K562 (cell line): ENCODE results near the gene ABHD16A. TPM values are rescaled to one million over a fixed set of nuclear protein-coding genes. Genes with fewer than 3 reads are reported as not detected.

Source experiments
- ATF3 ChIP-seq, 2 experiments: fragments of 450-650 bp in 1 of 2; sonication (generic) in 1 of 2; formaldehyde crosslinking in 1 of 2; IDR thresholded peaks in 1 of 2; conservative IDR thresholded peaks in 1 of 2; 2 replicates each; pipeline versions ENCODE4 v1.6.1 to v1.8.1; 2016 to 2023; ENCODE audit warnings: mild to moderate bottlenecking in 2 of 2, moderate library complexity in 2 of 2, inconsistent platforms in 1 of 2, missing genetic modification reagents in 1 of 2
- CHD2 ChIP-seq: IDR thresholded peaks from 2 replicates; pipeline ENCODE4 v1.6.1; 2011; ENCODE audit warnings: low read depth, low read length
- CREB1 ChIP-seq, 2 experiments: sonication (generic) in 1 of 2; formaldehyde crosslinking in 1 of 2; IDR thresholded peaks; 2 replicates each; pipeline versions ENCODE4 v1.6.1 to v1.8.0; 2012 to 2022; ENCODE audit warnings: inconsistent platforms in 1 of 2, mild to moderate bottlenecking in 1 of 2, missing genetic modification reagents in 1 of 2, moderate library complexity in 1 of 2
- DACH1 ChIP-seq: fragments of 450-650 bp; IDR thresholded peaks from 2 replicates; pipeline ENCODE4 v1.6.1; 2018; ENCODE audit not compliant: partially characterized antibody
- DIDO1 ChIP-seq: fragments of 450-650 bp; IDR thresholded peaks from 2 replicates; pipeline ENCODE4 v1.6.1; 2016; ENCODE audit warnings: low read depth, missing biosample characterization, missing genetic modification characterization
- ESRRB ChIP-seq: fragments of 250-450 bp; sonication (Bioruptor Pico); IDR thresholded peaks from 2 replicates; pipeline ENCODE4 v1.5.0; 2020; ENCODE audit warnings: mild to moderate bottlenecking, moderate library complexity, borderline replicate concordance
- FOXA3 ChIP-seq, 2 experiments: fragments of 450-650 bp in 1 of 2; sonication (generic) in 1 of 2; formaldehyde crosslinking; IDR thresholded peaks in 1 of 2; conservative IDR thresholded peaks in 1 of 2; 2 replicates each; pipeline versions ENCODE4 v1.4.0 to v1.8.0; 2020 to 2022; ENCODE audit warnings: mild to moderate bottlenecking in 2 of 2, missing genetic modification reagents in 1 of 2
- HNRNPH1 ChIP-seq: fragments of 200-400 bp; formaldehyde crosslinking; optimal IDR thresholded peaks from 2 replicates; pipeline ENCODE3; 2017; ENCODE audit warnings: low read depth, mild to moderate bottlenecking, low read length, moderate library complexity
- KLF6 ChIP-seq: fragments of 250-450 bp; sonication (Bioruptor Pico); IDR thresholded peaks from 2 replicates; pipeline ENCODE4 v1.4.0; 2020; ENCODE audit warnings: mild to moderate bottlenecking, moderate library complexity, borderline replicate concordance
- MLX ChIP-seq, 2 experiments: fragments of 450-650 bp in 1 of 2; sonication (generic) in 1 of 2; formaldehyde crosslinking; conservative IDR thresholded peaks; 2 replicates each; pipeline versions ENCODE4 v1.4.0 to v1.8.1; 2020 to 2022; ENCODE audit warnings: mild to moderate bottlenecking in 1 of 2, missing genetic modification reagents in 1 of 2
- PBX2 ChIP-seq, 2 experiments: IDR thresholded peaks in 1 of 2; conservative IDR thresholded peaks in 1 of 2; 2 replicates each; pipeline ENCODE4 v1.6.1; 2016; ENCODE audit warnings: low read depth in 2 of 2, mild to moderate bottlenecking in 1 of 2, missing compliant biosample characterization in 1 of 2, missing genetic modification characterization in 1 of 2, moderate library complexity in 1 of 2
- PPARD ChIP-seq: fragments of 250-450 bp; sonication (Bioruptor Pico); IDR thresholded peaks from 2 replicates; pipeline ENCODE4 v1.8.0; 2022; ENCODE audit warnings: inconsistent platforms, mild to moderate bottlenecking, moderate library complexity
- RBM17 ChIP-seq: fragments of 200-400 bp; formaldehyde crosslinking; IDR thresholded peaks from 2 replicates; pipeline ENCODE4 v1.6.1; 2017; ENCODE audit warnings: low read depth, mild to moderate bottlenecking, low read length, borderline replicate concordance
- RUNX1 ChIP-seq: sonication (generic); IDR thresholded peaks from 2 replicates; pipeline ENCODE4 v1.6.1; 2016; ENCODE audit warnings: antibody characterized with exemption, low read depth
- ZNF12 ChIP-seq: sonication (generic); formaldehyde crosslinking; IDR thresholded peaks from 2 replicates; pipeline ENCODE4 v1.4.0; 2020; ENCODE audit warnings: mild to moderate bottlenecking, missing genetic modification reagents
- ZNF696 ChIP-seq: fragments of 250-450 bp; sonication (Bioruptor Pico); conservative IDR thresholded peaks from 2 replicates; pipeline ENCODE4 v1.4.0; 2020; ENCODE audit warnings: mild to moderate bottlenecking, moderate library complexity
- polyA plus RNA-seq, 8 experiments: library from polyadenylated mRNA; depleted of rRNA in 4 of 8; stranded (reverse) in 5 of 8; unstranded in 3 of 8; fragments of >200 nt; fragmentation: Nextera tagmentation in 2 of 8; fragmentation: Illumina TruSeq in 1 of 8; extraction: Ambion mirVana in 2 of 8; extraction: Trizol in 1 of 8; gene quantifications; 2 replicates each; pipeline versions ENCODE4 v1.2.1 to v1.2.3, GENCODE V29; 2011 to 2014; ENCODE audit warnings: inconsistent platforms in 1 of 8, missing spikeins in 1 of 8
- total RNA-seq, 7 experiments: library from RNA; depleted of rRNA in 6 of 7; stranded (reverse); fragments of >200 nt in 6 of 7; fragmentation: Illumina TruSeq in 2 of 7; extraction: Trizol in 2 of 7; gene quantifications; 2 replicates each; pipeline versions ENCODE4 v1.2.1 to v1.2.3, GENCODE V29; 2011 to 2021; ENCODE audit warnings: low replicate concordance in 1 of 7
- TF ChIP-seq, protein P1 (sequence below): fragments of 450-650 bp; IDR thresholded peaks from 2 replicates; pipeline ENCODE4 v1.6.1; 2016; ENCODE audit warnings: low read depth, mild to moderate bottlenecking, moderate library complexity

The ABHD16A gene
- total and polyA plus RNA-seq, 9 of the 15 experiments (the other 6 are each of a cell fraction or from before 2014, with no cell fraction given), result 25.8 to 120 (median 81.6) TPM

- TF ChIP-seq HNRNPH1 (no peak), ATF3 (IDR thresholded peaks at IDR 0.05) (no peak), ATF3 (CRISPR knock-in tag; conservative IDR thresholded peaks at IDR 0.05) (no peak), FOXA3 (CRISPR knock-in tag; conservative IDR thresholded peaks at IDR 0.05 in 1 of 2, IDR thresholded peaks at IDR 0.05 in 1 of 2) (0 out of 4 replicates have a peak, but pooled peaks of 1 of the 2 experiments have one; percentile 59), ZNF12 (CRISPR knock-in tag) (no peak), DACH1 (no peak), CHD2 (0 out of 2 replicates have a peak, but pooled peaks have one; percentile 5), CREB1 (IDR thresholded peaks at IDR 0.05) (no peak), CREB1 (CRISPR knock-in tag; IDR thresholded peaks at IDR 0.05) (no peak), ESRRB (no peak), KLF6 (CRISPR knock-in tag) (0 out of 2 replicates have a peak, but pooled peaks have one; percentile 2), ZNF696 (CRISPR knock-in tag) (no peak), DIDO1 (no peak), RBM17 (no peak), PBX2 (CRISPR knock-in tag; IDR thresholded peaks at IDR 0.05; ENCODE audit: low read depth) (no peak), PBX2 (tag; conservative IDR thresholded peaks at IDR 0.05; ENCODE audit: low read depth) (no peak; the same call in 1 of the 2 replicates), MLX (CRISPR knock-in tag; conservative IDR thresholded peaks at IDR 0.05) (0 out of 4 replicates have a peak, but pooled peaks of 1 of the 2 experiments have one; percentile 62), RUNX1 (no peak), PPARD (CRISPR knock-in tag) (no peak)
- TF ChIP-seq, protein P1, sequence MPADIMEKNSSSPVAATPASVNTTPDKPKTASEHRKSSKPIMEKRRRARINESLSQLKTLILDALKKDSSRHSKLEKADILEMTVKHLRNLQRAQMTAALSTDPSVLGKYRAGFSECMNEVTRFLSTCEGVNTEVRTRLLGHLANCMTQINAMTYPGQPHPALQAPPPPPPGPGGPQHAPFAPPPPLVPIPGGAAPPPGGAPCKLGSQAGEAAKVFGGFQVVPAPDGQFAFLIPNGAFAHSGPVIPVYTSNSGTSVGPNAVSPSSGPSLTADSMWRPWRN, result no peak
Observed at GRCh38 chr6:31727717-31728671, 24.9 kb upstream of the ABHD16A start (continued).
